GM18861 (cell line): ENCODE data around the gene RIOX2.

Experiments
- ATAC-seq: cut with Tn5 transposase; IDR thresholded peaks from one replicate; pipeline ENCODE4 v1.9.1; 2021; ENCODE audit not compliant: unreplicated experiment

RIOX2 gene

GRCh38 chr3:97990624-97991292 lies 18.5 kb upstream of the RIOX2 start:
- ATAC-seq, result no peak

GRCh38 chr3:97988784-97989568 lies 16.7 kb upstream of the RIOX2 start:
- ATAC-seq, result no peak

- no peak for ATAC-seq
Observed at GRCh38 chr3:97987306-97987705, 15.1 kb upstream of the RIOX2 start.

GRCh38 chr3:97983933-97984491 lies 11.8 kb upstream of the RIOX2 start:
- no peak for ATAC-seq

GRCh38 chr3:97981886-97982285 lies 9.7 kb upstream of the RIOX2 start:
- no peak for ATAC-seq

- no peak for ATAC-seq
Observed at GRCh38 chr3:97979610-97980009, 7.4 kb upstream of the RIOX2 start.

GRCh38 chr3:97975466-97975865 lies 3.2 kb upstream of the RIOX2 start:
- no peak for ATAC-seq

GRCh38 chr3:97974996-97975395 lies 2.8 kb upstream of the RIOX2 start:
- no peak for ATAC-seq

- no peak for ATAC-seq
Observed at GRCh38 chr3:97972976-97973375, 745 bp upstream of the RIOX2 start.

- no peak for ATAC-seq
Observed at GRCh38 chr3:97970956-97971620, 1.1 kb downstream of the RIOX2 start.

- ATAC-seq, result no peak
Observed at GRCh38 chr3:97970156-97970555, 2.1 kb downstream of the RIOX2 start.

GRCh38 chr3:97969541-97969940 lies 2.7 kb downstream of the RIOX2 start:
- ATAC-seq, result no peak

- ATAC-seq, result no peak
Observed at GRCh38 chr3:97968376-97968775, 3.9 kb downstream of the RIOX2 start.

- ATAC-seq, result no peak
Observed at GRCh38 chr3:97967966-97968365, 4.3 kb downstream of the RIOX2 start.

GRCh38 chr3:97960993-97961766 lies 11.1 kb downstream of the RIOX2 start:
- ATAC-seq, result no peak

GRCh38 chr3:97960551-97960950 lies 11.7 kb downstream of the RIOX2 start:
- ATAC-seq, result no peak

GRCh38 chr3:97959872-97960271 lies 12.4 kb downstream of the RIOX2 start:
- ATAC-seq, result no peak

GRCh38 chr3:97958796-97959195 lies 13.4 kb downstream of the RIOX2 start:
- ATAC-seq, result no peak

- ATAC-seq, result no peak
Observed at GRCh38 chr3:97958396-97958795, 13.8 kb downstream of the RIOX2 start.

- no peak for ATAC-seq
Observed at GRCh38 chr3:97957617-97958311, 14.5 kb downstream of the RIOX2 start.
